Activated CD4-positive, alpha-beta T cell treated with anti-CD3 and anti-CD28 coated beads, Interleukin-2, amount 50 U/mL, for 4 hours (primary cell): Measurements from ENCODE around the gene SEMA7A.
"Not testable (repeated sequence)": the region's sequence is repeated elsewhere in the genome, so short reads cannot be mapped to it uniquely, and the experiment has no call there.

Source experiments
- DNase-seq, 2 experiments: peaks; one replicate each; pipeline ENCODE4 v3.0.0-alpha.2; 2020

Gene SEMA7A

GRCh38 chr15:74370471-74370870 lies 63.3 kb downstream of the SEMA7A start:
- DNase-seq = no peak

GRCh38 chr15:74369756-74370155 lies 64.0 kb downstream of the SEMA7A start:
- no peak for DNase-seq

- DNase-seq = no peak
These were observed 64.5 kb downstream of the SEMA7A start for GRCh38 chr15:74369084-74369745.

- DNase-seq = no peak
These were observed 65.6 kb downstream of the SEMA7A start for GRCh38 chr15:74368121-74368520.

- DNase-seq = no peak
These were observed 66.4 kb downstream of the SEMA7A start, which contains the start of gene CYP11A1 for GRCh38 chr15:74367296-74367854. TSS of gene CYP11A1 (minus strand) at chr15:74367646. CDS start at chr15:74367585, 61 bp downstream.

- no peak for DNase-seq
These were observed 67.9 kb downstream of the SEMA7A start for GRCh38 chr15:74365598-74366445.

- no peak for DNase-seq
These were observed 68.7 kb downstream of the SEMA7A start for GRCh38 chr15:74364936-74365597.

GRCh38 chr15:74362482-74362881 lies 71.3 kb downstream of the SEMA7A start:
- DNase-seq = no peak

- DNase-seq = not testable (repeated sequence)
These were observed 72.9 kb downstream of the SEMA7A start for GRCh38 chr15:74360855-74361254.

GRCh38 chr15:74359376-74359775 lies 74.4 kb downstream of the SEMA7A start:
- DNase-seq = not testable (repeated sequence)
